Loucy (cell line): Measurements from ENCODE around the gene CASK.

Source experiments
- H2AFZ ChIP-seq: fragments of 200-600 bp; sonication (generic); 2 replicates; pipeline ENCODE4 v1.6.0; 2016; ENCODE audit warnings: antibody characterized with exemption, mild to moderate bottlenecking, low read length, moderate library complexity
- H3F3A ChIP-seq: fragments of 200-600 bp; 2 replicates; pipeline ENCODE4 v1.6.0; 2016; ENCODE audit warnings: antibody characterized with exemption, low read depth, mild to moderate bottlenecking
- H3K27me3 ChIP-seq: fragments of 200-600 bp; sonication (generic); 2 replicates; pipeline ENCODE4 v1.6.1; 2014; ENCODE audit warnings: low read length, mild to moderate bottlenecking; ENCODE audit not compliant: insufficient read depth, poor library complexity, severe bottlenecking
- H3K36me3 ChIP-seq: fragments of 200-600 bp; sonication (generic); 2 replicates; pipeline ENCODE4 v1.6.1; 2016; ENCODE audit warnings: low read length; ENCODE audit not compliant: insufficient read depth
- H3K4me1 ChIP-seq: fragments of 200-600 bp; sonication (generic); 2 replicates; pipeline ENCODE4 v1.5.1; 2014; ENCODE audit warnings: low read length, mild to moderate bottlenecking; ENCODE audit not compliant: insufficient read depth, poor library complexity, severe bottlenecking
- H3K4me2 ChIP-seq: fragments of 200-600 bp; sonication (generic); 2 replicates; pipeline ENCODE4 v1.6.0; 2014; ENCODE audit warnings: antibody characterized with exemption, low read length, low read depth, mild to moderate bottlenecking; ENCODE audit not compliant: poor library complexity, severe bottlenecking
- H3K4me3 ChIP-seq: fragments of 200-600 bp; sonication (generic); 2 replicates; pipeline ENCODE4 v1.5.1; 2014; ENCODE audit warnings: low read length, mild to moderate bottlenecking, mixed read lengths; ENCODE audit not compliant: poor library complexity, severe bottlenecking
- H3K79me2 ChIP-seq: fragments of 200-600 bp; sonication (generic); 2 replicates; pipeline ENCODE4 v1.6.1; 2014; ENCODE audit warnings: low read length; ENCODE audit not compliant: insufficient read depth
- H3K9ac ChIP-seq: fragments of 200-600 bp; sonication (generic); 2 replicates; pipeline ENCODE4 v1.6.0; 2014; ENCODE audit warnings: mild to moderate bottlenecking, low read depth, low read length, moderate library complexity; ENCODE audit not compliant: poor library complexity, severe bottlenecking
- H3K9me2 ChIP-seq: fragments of 200-600 bp; sonication (generic); replicated peaks from 2 replicates; pipeline ENCODE4 v1.6.1; 2016; ENCODE audit warnings: low read depth, low read length, mixed read lengths
- H3K9me3 ChIP-seq: fragments of 200-600 bp; sonication (generic); 2 replicates; pipeline ENCODE4 v1.6.1; 2014; ENCODE audit warnings: mild to moderate bottlenecking, antibody characterized with exemption, low read length, low read depth; ENCODE audit not compliant: insufficient read depth
- H4K20me1 ChIP-seq: fragments of 200-600 bp; sonication (generic); 2 replicates; pipeline ENCODE4 v1.6.0; 2014; ENCODE audit warnings: antibody characterized with exemption, low read length, mild to moderate bottlenecking; ENCODE audit not compliant: insufficient read depth, poor library complexity, severe bottlenecking
- CTCF ChIP-seq: fragments of 200-600 bp; sonication (generic); conservative IDR thresholded peaks from 2 replicates; pipeline ENCODE4 v1.5.1; 2014; ENCODE audit warnings: mild to moderate bottlenecking, antibody characterized with exemption, low read length
- EZH2phosphoT487 ChIP-seq: fragments of 200-600 bp; IDR thresholded peaks from 2 replicates; pipeline ENCODE4 v1.6.1; 2018; ENCODE audit warnings: antibody characterized with exemption, mild to moderate bottlenecking, moderate library complexity, borderline replicate concordance

Gene CASK

DNA sequence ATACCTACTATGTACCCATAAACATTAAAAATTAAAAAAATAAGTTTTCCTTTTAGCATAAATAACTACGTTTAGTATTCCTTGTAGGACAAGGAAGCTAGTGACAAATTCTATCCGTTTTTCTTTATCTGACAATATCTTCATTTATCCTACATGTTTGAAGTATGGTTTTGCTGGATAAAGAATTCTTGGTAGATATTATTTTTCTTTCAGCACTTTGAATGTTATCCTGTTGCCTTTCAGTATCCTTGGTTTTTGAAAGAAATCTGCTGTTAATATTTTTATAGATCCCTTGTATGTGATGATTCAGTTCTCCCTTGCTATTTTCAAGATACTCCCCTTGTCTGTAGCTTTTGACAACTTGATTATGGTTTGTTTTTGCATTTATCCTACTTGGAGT lies 76.6 kb downstream of the CASK start:
- H3K36me3 ChIP-seq, result peaks cover 44% of the 10 kb centered on the region; the same call in 1 of the 2 replicates
- H3K4me1 ChIP-seq, result no peaks in the 10 kb centered on the region
- no peaks in the 10 kb centered on the region for H3K9me2 ChIP-seq
- no peak overlapping the region for H3K4me2 ChIP-seq
- no peaks in the 10 kb centered on the region for H4K20me1 ChIP-seq
- no peak for TF ChIP-seq CTCF
- TF ChIP-seq EZH2phosphoT487, result no peak
- H3K9me3 ChIP-seq, result peaks cover 14% of the 10 kb centered on the region; the same call in 1 of the 2 replicates
- no peak overlapping the region for H3K9ac ChIP-seq
- no peak overlapping the region for H2AFZ ChIP-seq
- no peaks in the 10 kb centered on the region for H3F3A ChIP-seq
- H3K79me2 ChIP-seq, result no peaks in the 10 kb centered on the region
- H3K4me3 ChIP-seq, result no peak overlapping the region
- no peaks in the 10 kb centered on the region for H3K27me3 ChIP-seq

- Histone ChIP-seq H3K9me2 (no peaks in the 10 kb centered on the region), H2AFZ (no peak overlapping the region), H3K36me3 (0 out of 2 replicates have a peak, but pooled peaks cover 5% of the 10 kb centered on the region), H3K27me3 (no peaks in the 10 kb centered on the region), H3K9me3 (no peaks in the 10 kb centered on the region; the same call in 1 of the 2 replicates), H3K4me2 (no peak overlapping the region), H3F3A (no peaks in the 10 kb centered on the region), H3K79me2 (no peaks in the 10 kb centered on the region), H3K9ac (no peak overlapping the region), H4K20me1 (no peaks in the 10 kb centered on the region), H3K4me3 (no peak overlapping the region), H3K4me1 (peaks cover 9% of the 10 kb centered on the region)
- no peak for TF ChIP-seq CTCF
- no peak for TF ChIP-seq EZH2phosphoT487
Observed at GRCh38 chrX:41837270-41837944, 85.9 kb downstream of the CASK start.

DNA sequence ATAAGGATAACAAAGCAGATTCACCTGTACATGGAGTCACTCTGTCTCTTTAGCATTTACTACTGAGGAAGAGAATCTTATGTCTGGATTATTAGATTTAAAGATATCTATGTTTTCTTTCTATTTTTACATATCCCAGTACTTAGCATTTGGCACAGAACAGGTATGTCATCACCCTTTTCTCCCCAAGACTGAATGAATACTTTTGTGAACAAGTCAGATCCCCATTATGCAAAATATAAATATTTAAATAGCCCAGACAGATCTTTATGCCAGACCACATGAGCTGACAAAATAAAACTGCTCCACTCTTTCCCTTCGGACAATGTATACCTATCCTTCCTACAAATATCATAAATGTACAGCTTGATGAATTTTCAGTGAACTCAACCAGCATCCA lies 94.5 kb downstream of the CASK start:
- Histone ChIP-seq H3K27me3 (no peaks in the 10 kb centered on the region), H3K9ac (no peak overlapping the region), H2AFZ (no peak overlapping the region), H3K36me3 (no peaks in the 10 kb centered on the region), H3K9me2 (no peaks in the 10 kb centered on the region), H3F3A (no peaks in the 10 kb centered on the region), H3K4me3 (no peak overlapping the region), H3K79me2 (no peaks in the 10 kb centered on the region; the same call in 1 of the 2 replicates), H3K4me1 (peaks cover 4% of the 10 kb centered on the region), H3K9me3 (no peaks in the 10 kb centered on the region), H4K20me1 (peaks cover 2% of the 10 kb centered on the region), H3K4me2 (no peak overlapping the region)
- TF ChIP-seq EZH2phosphoT487, result no peak
- TF ChIP-seq CTCF, result no peak
